Measurements from ENCODE around the gene NRP1. TPM values are rescaled to one million over a fixed set of nuclear protein-coding genes. Genes with fewer than 3 reads are reported as not detected.
"Not testable (repeated sequence)": the region's sequence is repeated elsewhere in the genome, so short reads cannot be mapped to it uniquely, and the experiment has no call there.

Gene NRP1
- total and polyA plus RNA-seq, 4 donors: 19.2 to 221 (median 82.2) TPM

- no peaks in the 10 kb centered on the region for H3K27me3 ChIP-seq (ENCODE audit: control insufficient read depth in 1 of 2, insufficient read depth in 2 of 2, low read length in 1 of 2)
- H3K27ac ChIP-seq (ENCODE audit: low read depth in 1 of 2, low read length in 2 of 2): no peak overlapping the region
- H3K4me1 ChIP-seq (ENCODE audit: control insufficient read depth in 1 of 2, insufficient read depth in 2 of 2, low read length in 2 of 2): no peaks in the 10 kb centered on the region
- no peak overlapping the region for H3K4me3 ChIP-seq (ENCODE audit: low read length in 2 of 2)
- no peaks in the 10 kb centered on the region for H3K36me3 ChIP-seq (ENCODE audit: control insufficient read depth in 1 of 2, insufficient read depth in 2 of 2, low read length in 1 of 2)
- no peak for ATAC-seq (ENCODE audit: low FRiP score)
- 82 to 83% methylated on average over 7 of the region's 7 CpGs for WGBS, 2 donors
- DNase-seq: no peak
- H3K9me3 ChIP-seq (ENCODE audit: control insufficient read depth, low read length): no peaks in the 10 kb centered on the region
- intact Hi-C loops (cut with DNase I): no loop called here
These were observed 110.1 kb downstream of the NRP1 start for GRCh38 chr10:33224251-33224965.

- DNase-seq: no peak
- WGBS, 2 donors: 19 to 30% methylated on average over 3 of the region's 3 CpGs
- no peak overlapping the region for H3K27ac ChIP-seq (ENCODE audit: low read depth in 1 of 2, low read length in 2 of 2)
- intact Hi-C loops (cut with DNase I): no loop called here
- H3K9me3 ChIP-seq (ENCODE audit: control insufficient read depth, low read length): no peaks in the 10 kb centered on the region
- H3K4me1 ChIP-seq (ENCODE audit: control insufficient read depth in 1 of 2, insufficient read depth in 2 of 2, low read length in 2 of 2): no peaks in the 10 kb centered on the region
- ATAC-seq (ENCODE audit: low FRiP score): no peak
- H3K4me3 ChIP-seq (ENCODE audit: low read length in 2 of 2): no peak overlapping the region
- H3K36me3 ChIP-seq (ENCODE audit: control insufficient read depth in 1 of 2, insufficient read depth in 2 of 2, low read length in 1 of 2): no peaks in the 10 kb centered on the region
- H3K27me3 ChIP-seq (ENCODE audit: control insufficient read depth in 1 of 2, insufficient read depth in 2 of 2, low read length in 1 of 2): no peaks in the 10 kb centered on the region
These were observed 111.0 kb downstream of the NRP1 start for GRCh38 chr10:33223326-33224000.

- H3K27me3 ChIP-seq (ENCODE audit: control insufficient read depth in 1 of 2, insufficient read depth in 2 of 2, low read length in 1 of 2); DNase-seq; ATAC-seq (ENCODE audit: low FRiP score); intact Hi-C loops (cut with DNase I); H3K36me3 ChIP-seq (ENCODE audit: control insufficient read depth in 1 of 2, insufficient read depth in 2 of 2, low read length in 1 of 2); H3K9me3 ChIP-seq (ENCODE audit: control insufficient read depth, low read length); H3K4me3 ChIP-seq (ENCODE audit: low read length in 2 of 2); H3K27ac ChIP-seq (ENCODE audit: low read depth in 1 of 2, low read length in 2 of 2); H3K4me1 ChIP-seq (ENCODE audit: control insufficient read depth in 1 of 2, insufficient read depth in 2 of 2, low read length in 2 of 2): not testable (repeated sequence)
- 87 to 98% methylated on average over 9 of the region's 9 CpGs for WGBS, 2 donors
These were observed 112.2 kb downstream of the NRP1 start for GRCh38 chr10:33222304-33222703.

GRCh38 chr10:33217854-33218253 lies 116.6 kb downstream of the NRP1 start:
- no peak overlapping the region for H3K27ac ChIP-seq (ENCODE audit: low read depth in 1 of 2, low read length in 2 of 2)
- H3K27me3 ChIP-seq (ENCODE audit: control insufficient read depth in 1 of 2, insufficient read depth in 2 of 2, low read length in 1 of 2): no peaks in the 10 kb centered on the region
- no peaks in the 10 kb centered on the region for H3K9me3 ChIP-seq (ENCODE audit: control insufficient read depth, low read length)
- H3K4me3 ChIP-seq (ENCODE audit: low read length in 2 of 2): no peak overlapping the region
- H3K36me3 ChIP-seq (ENCODE audit: control insufficient read depth in 1 of 2, insufficient read depth in 2 of 2, low read length in 1 of 2): no peaks in the 10 kb centered on the region
- WGBS, 2 donors: 71 to 75% methylated on average over 4 of the region's 4 CpGs
- DNase-seq: no peak
- ATAC-seq (ENCODE audit: low FRiP score): no peak
- H3K4me1 ChIP-seq (ENCODE audit: control insufficient read depth in 1 of 2, insufficient read depth in 2 of 2, low read length in 2 of 2): no peaks in the 10 kb centered on the region
- intact Hi-C loops (cut with DNase I): loop anchor here in 1 of 2 donors (5.0 kb wide), 1 partner anchor 54 kb away; no protein-coding TSS in a partner anchor

- intact Hi-C loops (cut with DNase I): loop anchor here in 1 of 2 donors (5.0 kb wide), 1 partner anchor 55 kb away; no protein-coding TSS in a partner anchor
- Histone ChIP-seq H3K27ac (ENCODE audit: low read depth in 1 of 2, low read length in 2 of 2) (peak overlapping the region; percentile 37 to 62), H3K27me3 (ENCODE audit: control insufficient read depth in 1 of 2, insufficient read depth in 2 of 2, low read length in 1 of 2) (no peaks in the 10 kb centered on the region), H3K9me3 (ENCODE audit: control insufficient read depth, low read length) (no peaks in the 10 kb centered on the region), H3K4me1 (ENCODE audit: control insufficient read depth in 1 of 2, insufficient read depth in 2 of 2, low read length in 2 of 2) (no peaks in the 10 kb centered on the region), H3K4me3 (ENCODE audit: low read length in 2 of 2) (no peak overlapping the region), H3K36me3 (ENCODE audit: control insufficient read depth in 1 of 2, insufficient read depth in 2 of 2, low read length in 1 of 2) (no peaks in the 10 kb centered on the region)
- no peak for DNase-seq
- 12 to 14% methylated on average over 5 of the region's 5 CpGs for WGBS, 2 donors
- no peak for ATAC-seq (ENCODE audit: low FRiP score)
These were observed 117.6 kb downstream of the NRP1 start for GRCh38 chr10:33216661-33217427.

GRCh38 chr10:33215635-33216034 lies 118.8 kb downstream of the NRP1 start:
- no peaks in the 10 kb centered on the region for H3K4me1 ChIP-seq (ENCODE audit: control insufficient read depth in 1 of 2, insufficient read depth in 2 of 2, low read length in 2 of 2)
- no peaks in the 10 kb centered on the region for H3K27me3 ChIP-seq (ENCODE audit: control insufficient read depth in 1 of 2, insufficient read depth in 2 of 2, low read length in 1 of 2)
- H3K4me3 ChIP-seq (ENCODE audit: low read length in 2 of 2): no peak overlapping the region
- no peaks in the 10 kb centered on the region for H3K36me3 ChIP-seq (ENCODE audit: control insufficient read depth in 1 of 2, insufficient read depth in 2 of 2, low read length in 1 of 2)
- peak; percentile 42 for ATAC-seq (ENCODE audit: low FRiP score)
- peak overlapping the region in 1 of 2 donors; percentile 12 for H3K27ac ChIP-seq (ENCODE audit: low read depth in 1 of 2, low read length in 2 of 2)
- H3K9me3 ChIP-seq (ENCODE audit: control insufficient read depth, low read length): no peaks in the 10 kb centered on the region
- WGBS, 2 donors: 12 to 35% methylated on average over 3 of the region's 3 CpGs
- DNase-seq: peak in 1 of 2 donors; percentile 57
- intact Hi-C loops (cut with DNase I): loop anchor here (1.0 to 5.0 kb wide), 2 partner anchors 57 to 58 kb away; no protein-coding TSS in a partner anchor

GRCh38 chr10:33215154-33215553 lies 119.3 kb downstream of the NRP1 start:
- peak; percentile 9 for ATAC-seq (ENCODE audit: low FRiP score)
- H3K4me1 ChIP-seq (ENCODE audit: control insufficient read depth in 1 of 2, insufficient read depth in 2 of 2, low read length in 2 of 2): no peaks in the 10 kb centered on the region
- no peaks in the 10 kb centered on the region for H3K27me3 ChIP-seq (ENCODE audit: control insufficient read depth in 1 of 2, insufficient read depth in 2 of 2, low read length in 1 of 2)
- H3K36me3 ChIP-seq (ENCODE audit: control insufficient read depth in 1 of 2, insufficient read depth in 2 of 2, low read length in 1 of 2): no peaks in the 10 kb centered on the region
- DNase-seq: no peak
- intact Hi-C loops (cut with DNase I): loop anchor here (1.0 to 5.0 kb wide), 2 partner anchors 57 to 58 kb away; no protein-coding TSS in a partner anchor
- H3K4me3 ChIP-seq (ENCODE audit: low read length in 2 of 2): no peak overlapping the region
- H3K9me3 ChIP-seq (ENCODE audit: control insufficient read depth, low read length): no peaks in the 10 kb centered on the region
- WGBS, 2 donors: 68 to 84% methylated on average over 2 of the region's 2 CpGs
- peak overlapping the region in 1 of 2 donors; percentile 12 for H3K27ac ChIP-seq (ENCODE audit: low read depth in 1 of 2, low read length in 2 of 2)

- Histone ChIP-seq H3K9me3 (ENCODE audit: control insufficient read depth, low read length) (no peaks in the 10 kb centered on the region), H3K36me3 (ENCODE audit: control insufficient read depth in 1 of 2, insufficient read depth in 2 of 2, low read length in 1 of 2) (no peaks in the 10 kb centered on the region), H3K27ac (ENCODE audit: low read depth in 1 of 2, low read length in 2 of 2) (peak overlapping the region in 1 of 2 donors; percentile 32), H3K4me3 (ENCODE audit: low read length in 2 of 2) (no peak overlapping the region), H3K4me1 (ENCODE audit: control insufficient read depth in 1 of 2, insufficient read depth in 2 of 2, low read length in 2 of 2) (no peaks in the 10 kb centered on the region), H3K27me3 (ENCODE audit: control insufficient read depth in 1 of 2, insufficient read depth in 2 of 2, low read length in 1 of 2) (no peaks in the 10 kb centered on the region)
- WGBS, 2 donors: 73 to 74% methylated on average over 4 of the region's 4 CpGs
- no peak for DNase-seq
- intact Hi-C loops (cut with DNase I): loop anchor here in 1 of 2 donors (5.0 kb wide), 1 partner anchor 118 kb away; the partner anchor contains the start of gene NRP1
- no peak for ATAC-seq (ENCODE audit: low FRiP score)
These were observed 120.3 kb downstream of the NRP1 start for GRCh38 chr10:33214174-33214573.
